ENCODE results near the gene NFKBIE.

The NFKBIE gene

GRCh38 chr6:44247338-44248302, 17.7 kb downstream of the NFKBIE start:
- Histone ChIP-seq H3K9ac (peak overlapping the region; percentile 99), H3K27ac (peak overlapping the region; percentile 98), H3K4me2 (peak overlapping the region; percentile 71), H3K27me3 (no peaks in the 10 kb centered on the region), H4K20me1 (peaks cover 57% of the 10 kb centered on the region), H3K4me3 (peak overlapping the region; percentile 95), H3K9me3 (no peaks in the 10 kb centered on the region), H3K36me3 (peaks cover 47% of the 10 kb centered on the region), H3K4me1 (peaks cover 42% of the 10 kb centered on the region)
- no peak for TF ChIP-seq Cebpa-rat (IDR thresholded peaks at IDR 0.05)

- peaks cover 39% of the 10 kb centered on the region for H3K36me3 ChIP-seq
These were observed 18.6 kb downstream of the NFKBIE start, which contains the start of gene HSP90AB1 for GRCh38 chr6:44246663-44247337. Gene HSP90AB1, plus strand, starts transcription at chr6:44247101. Its CDS starts 1,529 bp downstream, at chr6:44248630.

GRCh38 chr6:44245912-44246662, 19.3 kb downstream of the NFKBIE start:
- H3K27me3 ChIP-seq, result no peaks in the 10 kb centered on the region
- peak overlapping the region; percentile 95 for H3K4me3 ChIP-seq
- peaks cover 41% of the 10 kb centered on the region for H4K20me1 ChIP-seq
- no peaks in the 10 kb centered on the region for H3K9me3 ChIP-seq
- peaks cover 42% of the 10 kb centered on the region for H3K4me1 ChIP-seq
- H3K27ac ChIP-seq, result peak overlapping the region; percentile 98
- H3K36me3 ChIP-seq, result peaks cover 32% of the 10 kb centered on the region
- H3K9ac ChIP-seq, result peak overlapping the region; percentile 99
- peak overlapping the region; percentile 71 for H3K4me2 ChIP-seq
- no peak for TF ChIP-seq Cebpa-rat (IDR thresholded peaks at IDR 0.05)

More at GRCh38 chr6:44246663-44247337, 18.6 kb downstream of the NFKBIE start, which contains the start of gene HSP90AB1:
- Histone ChIP-seq H4K20me1 (peaks cover 48% of the 10 kb centered on the region), H3K4me3 (peak within 1 kb of the TSS; percentile 95), H3K9ac (peak within 1 kb of the TSS; percentile 99), H3K4me2 (peak within 1 kb of the TSS; percentile 71), H3K27ac (peak within 1 kb of the TSS; percentile 98), H3K9me3 (no peaks in the 10 kb centered on the region), H3K4me1 (peaks cover 43% of the 10 kb centered on the region), H3K27me3 (no peaks in the 10 kb centered on the region)
- TF ChIP-seq Cebpa-rat (IDR thresholded peaks at IDR 0.05), result no peak

- peaks cover 35% of the 10 kb centered on the region for H3K4me1 ChIP-seq
- TF ChIP-seq Cebpa-rat (IDR thresholded peaks at IDR 0.05), result no peak
- H3K9ac ChIP-seq, result peak overlapping the region; percentile 99
- peak overlapping the region; percentile 71 for H3K4me2 ChIP-seq
- no peaks in the 10 kb centered on the region for H3K27me3 ChIP-seq
- H3K36me3 ChIP-seq, result peaks cover 25% of the 10 kb centered on the region
- H4K20me1 ChIP-seq, result peaks cover 35% of the 10 kb centered on the region
- peak overlapping the region; percentile 95 for H3K4me3 ChIP-seq
- no peaks in the 10 kb centered on the region for H3K9me3 ChIP-seq
- H3K27ac ChIP-seq, result peak overlapping the region; percentile 98; the same call in 1 of the 2 replicates
These were observed 19.9 kb downstream of the NFKBIE start for GRCh38 chr6:44245391-44245911.

- peaks cover 15% of the 10 kb centered on the region for H3K4me1 ChIP-seq
- peaks cover 14% of the 10 kb centered on the region for H4K20me1 ChIP-seq
- TF ChIP-seq Cebpa-rat (IDR thresholded peaks at IDR 0.05), result no peak
- no peaks in the 10 kb centered on the region for H3K9me3 ChIP-seq
- H3K27ac ChIP-seq, result no peak overlapping the region
- no peak overlapping the region for H3K9ac ChIP-seq
- H3K4me2 ChIP-seq, result no peak overlapping the region
- H3K27me3 ChIP-seq, result no peaks in the 10 kb centered on the region
- H3K4me3 ChIP-seq, result no peak overlapping the region
- H3K36me3 ChIP-seq, result peaks cover 4% of the 10 kb centered on the region
These were observed 22.0 kb downstream of the NFKBIE start for GRCh38 chr6:44243345-44243744.

- no peak overlapping the region for H3K9ac ChIP-seq
- no peaks in the 10 kb centered on the region for H3K27me3 ChIP-seq
- no peak overlapping the region for H3K27ac ChIP-seq
- no peak overlapping the region for H3K4me2 ChIP-seq
- H3K9me3 ChIP-seq, result no peaks in the 10 kb centered on the region
- peaks cover under 1% of the 10 kb centered on the region; the same call in 1 of the 2 replicates for H3K36me3 ChIP-seq
- no peaks in the 10 kb centered on the region for H4K20me1 ChIP-seq
- no peak for TF ChIP-seq Cebpa-rat (IDR thresholded peaks at IDR 0.05)
- H3K4me1 ChIP-seq, result peaks cover 34% of the 10 kb centered on the region
- H3K4me3 ChIP-seq, result no peak overlapping the region
These were observed 26.5 kb downstream of the NFKBIE start for GRCh38 chr6:44238687-44239350.

- H3K9me3 ChIP-seq, result no peaks in the 10 kb centered on the region
- H4K20me1 ChIP-seq, result no peaks in the 10 kb centered on the region
- H3K36me3 ChIP-seq, result peaks cover 10% of the 10 kb centered on the region
- TF ChIP-seq Cebpa-rat (IDR thresholded peaks at IDR 0.05), result no peak
- H3K27ac ChIP-seq, result peak overlapping the region; percentile 83
- peak overlapping the region; percentile 88 for H3K4me2 ChIP-seq
- H3K9ac ChIP-seq, result peak overlapping the region; percentile 76
- peaks cover 43% of the 10 kb centered on the region for H3K4me1 ChIP-seq
- no peaks in the 10 kb centered on the region for H3K27me3 ChIP-seq
- H3K4me3 ChIP-seq, result peak overlapping the region; percentile 72
These were observed 27.4 kb downstream of the NFKBIE start for GRCh38 chr6:44237813-44238433.

GRCh38 chr6:44237021-44237812, 28.1 kb downstream of the NFKBIE start:
- no peaks in the 10 kb centered on the region for H3K9me3 ChIP-seq
- no peaks in the 10 kb centered on the region for H3K27me3 ChIP-seq
- H3K27ac ChIP-seq, result peak overlapping the region; percentile 83
- peaks cover 43% of the 10 kb centered on the region for H3K4me1 ChIP-seq
- peaks cover 17% of the 10 kb centered on the region for H3K36me3 ChIP-seq
- no peak for TF ChIP-seq Cebpa-rat (IDR thresholded peaks at IDR 0.05)
- peak overlapping the region; percentile 88 for H3K4me2 ChIP-seq
- H3K9ac ChIP-seq, result peak overlapping the region; percentile 76
- no peaks in the 10 kb centered on the region for H4K20me1 ChIP-seq
- peak overlapping the region; percentile 72 for H3K4me3 ChIP-seq
